ENCODE results near the gene HPD.

DNA sequence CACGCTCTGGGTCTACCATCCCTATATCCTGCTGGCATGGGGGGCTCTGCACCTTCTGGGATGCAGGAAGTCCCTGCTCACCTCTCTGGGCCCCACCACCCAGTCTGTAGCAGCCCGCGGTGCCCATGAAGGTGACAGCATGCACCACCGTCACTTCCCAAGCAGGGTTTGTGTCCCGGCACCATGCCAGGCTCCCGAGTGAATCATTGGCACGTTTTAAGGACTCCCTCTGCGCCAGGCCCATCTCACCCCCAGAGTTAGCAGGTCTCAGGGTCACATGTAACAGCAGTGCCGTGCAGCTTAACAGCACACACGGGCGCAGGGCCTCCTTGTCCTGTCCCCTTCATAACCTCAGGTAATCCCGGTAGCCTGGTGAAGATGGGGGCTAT lies 34.9 kb downstream of the HPD start:
- TF ChIP-seq POLR2A (IDR thresholded peaks at IDR 0.05) = no peak
- TF ChIP-seq, protein P1, sequence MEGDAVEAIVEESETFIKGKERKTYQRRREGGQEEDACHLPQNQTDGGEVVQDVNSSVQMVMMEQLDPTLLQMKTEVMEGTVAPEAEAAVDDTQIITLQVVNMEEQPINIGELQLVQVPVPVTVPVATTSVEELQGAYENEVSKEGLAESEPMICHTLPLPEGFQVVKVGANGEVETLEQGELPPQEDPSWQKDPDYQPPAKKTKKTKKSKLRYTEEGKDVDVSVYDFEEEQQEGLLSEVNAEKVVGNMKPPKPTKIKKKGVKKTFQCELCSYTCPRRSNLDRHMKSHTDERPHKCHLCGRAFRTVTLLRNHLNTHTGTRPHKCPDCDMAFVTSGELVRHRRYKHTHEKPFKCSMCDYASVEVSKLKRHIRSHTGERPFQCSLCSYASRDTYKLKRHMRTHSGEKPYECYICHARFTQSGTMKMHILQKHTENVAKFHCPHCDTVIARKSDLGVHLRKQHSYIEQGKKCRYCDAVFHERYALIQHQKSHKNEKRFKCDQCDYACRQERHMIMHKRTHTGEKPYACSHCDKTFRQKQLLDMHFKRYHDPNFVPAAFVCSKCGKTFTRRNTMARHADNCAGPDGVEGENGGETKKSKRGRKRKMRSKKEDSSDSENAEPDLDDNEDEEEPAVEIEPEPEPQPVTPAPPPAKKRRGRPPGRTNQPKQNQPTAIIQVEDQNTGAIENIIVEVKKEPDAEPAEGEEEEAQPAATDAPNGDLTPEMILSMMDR (IDR thresholded peaks at IDR 0.05) = no peak

Measured in adrenal gland (tissue), 5 donors.